CD4-positive, alpha-beta T cell treated with Interferon alpha-2 for 1 hour (primary cell): ENCODE measurements around the gene CCR7.
A peak's percentile ranks its signal among the peaks of the same experiment; 100 is the strongest.
"Not testable (repeated sequence)": the region's sequence is repeated elsewhere in the genome, so short reads cannot be mapped to it uniquely, and the experiment has no call there.

Source experiments
- DNase-seq, 2 donors: peaks; one replicate each; pipeline ENCODE4 v3.0.0-alpha.2; 2020 to 2022

Gene CCR7

DNA sequence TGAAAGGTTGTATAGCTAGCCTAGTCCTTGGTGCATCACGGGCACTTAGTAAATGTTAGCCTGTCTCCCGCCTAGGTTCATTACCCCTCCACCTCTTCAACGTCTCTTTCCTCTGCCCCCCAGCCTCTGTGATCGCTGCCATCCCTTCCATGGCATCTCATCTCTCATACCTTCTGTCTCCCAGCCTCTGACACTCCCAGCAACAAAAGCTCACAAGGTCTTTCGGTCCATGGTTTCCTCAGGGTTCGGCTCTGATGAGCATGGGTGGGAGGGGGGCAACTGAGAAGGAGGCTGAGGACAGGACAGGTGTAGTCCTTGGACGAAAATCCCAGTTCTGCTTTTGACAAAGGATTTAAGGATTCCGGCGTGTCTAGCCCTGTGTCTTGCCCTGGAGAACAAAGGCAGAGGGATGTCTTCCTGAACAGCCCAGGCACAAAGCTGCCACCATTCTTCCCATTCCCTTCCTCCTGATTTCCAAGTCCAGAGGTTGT is 16.7 kb downstream of the CCR7 start:
- no peak for DNase-seq

DNA sequence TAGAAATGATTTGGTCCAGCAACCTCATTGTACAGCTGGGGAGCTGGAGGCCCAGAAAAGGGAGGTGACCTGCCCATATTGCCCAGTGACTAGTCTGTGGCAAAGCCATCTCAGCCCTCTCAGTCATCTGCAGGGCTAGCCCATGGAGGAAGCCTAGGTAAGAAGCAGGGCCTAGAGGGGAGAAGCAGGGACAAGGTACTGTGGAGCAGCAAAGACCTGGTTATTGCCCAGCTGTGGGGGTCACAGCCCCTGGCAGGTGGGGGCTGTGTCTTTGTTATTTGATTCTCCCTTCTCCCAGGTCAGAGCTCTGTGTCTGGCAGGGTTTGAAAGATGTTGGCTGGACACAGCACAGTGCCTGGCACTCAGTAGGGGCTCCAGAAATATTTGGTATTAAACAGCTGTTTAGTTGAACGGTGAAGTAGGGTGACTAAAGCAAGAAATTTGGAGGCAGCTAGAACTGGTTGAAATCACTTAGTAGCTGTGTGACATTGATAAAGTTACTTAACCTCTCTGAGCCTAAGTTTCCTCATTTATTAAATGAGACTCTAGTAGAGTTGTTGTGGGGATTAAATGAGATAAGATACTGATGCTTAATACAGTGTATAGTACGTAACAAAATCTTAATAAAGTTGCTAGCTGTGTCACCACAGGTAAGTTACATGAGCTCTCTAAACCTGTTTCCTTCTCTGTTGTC is 17.3 kb downstream of the CCR7 start:
- DNase-seq: no peak

DNA sequence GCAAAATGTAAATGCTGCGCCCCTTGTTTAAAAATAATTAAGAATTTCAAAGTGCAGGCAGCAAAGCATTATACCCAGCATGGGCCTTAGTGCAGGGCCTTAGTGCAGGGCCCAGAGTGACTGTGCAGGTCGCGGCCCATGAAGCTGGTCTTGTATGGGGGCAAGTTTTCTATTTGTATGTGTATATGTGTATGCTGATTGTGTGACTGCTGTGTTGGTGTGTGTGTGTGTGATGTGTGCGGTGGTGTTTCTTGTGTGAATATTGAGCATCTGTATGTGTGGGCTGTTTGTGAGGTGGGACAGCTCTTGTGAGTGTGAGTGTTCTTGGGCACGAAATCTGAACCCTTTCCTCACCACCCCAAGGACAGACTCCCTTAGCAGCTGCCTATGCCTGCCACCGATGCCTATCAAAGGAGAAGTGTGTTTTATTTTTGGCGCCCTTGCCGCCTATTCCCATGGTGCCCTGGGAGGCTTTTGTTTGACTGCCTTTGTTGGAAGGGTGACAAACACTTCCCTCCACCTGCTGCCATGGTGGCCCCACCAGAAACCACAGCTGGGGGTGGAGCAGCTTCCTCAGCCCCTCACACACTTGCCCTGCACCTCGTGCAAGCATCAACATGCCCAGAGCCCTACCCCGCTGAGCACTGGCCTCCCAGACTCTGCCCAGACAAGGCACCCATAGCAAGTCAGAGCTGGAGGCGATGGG is 18.0 kb downstream of the CCR7 start:
- peak; percentile 64 to 73 for DNase-seq

DNA sequence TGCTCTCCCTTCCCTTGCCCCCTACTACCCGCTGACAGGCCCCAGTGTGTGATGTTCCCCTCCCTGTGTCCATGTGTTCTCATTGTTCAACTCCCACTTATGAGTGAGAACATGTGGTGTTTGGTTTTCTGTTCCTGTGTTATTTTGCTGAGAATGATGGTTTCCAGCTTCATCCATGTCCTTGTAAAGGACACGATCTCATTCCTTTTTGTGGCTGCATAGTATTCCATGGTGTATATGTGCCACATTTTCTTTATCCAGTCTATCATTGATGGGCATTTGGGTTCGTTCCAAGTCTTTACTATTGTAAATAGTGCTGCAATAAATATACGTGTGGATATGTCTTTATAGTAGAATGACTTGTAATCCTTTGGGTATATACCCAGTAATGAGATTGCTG is 18.8 kb downstream of the CCR7 start:
- DNase-seq: not testable (repeated sequence)

DNA sequence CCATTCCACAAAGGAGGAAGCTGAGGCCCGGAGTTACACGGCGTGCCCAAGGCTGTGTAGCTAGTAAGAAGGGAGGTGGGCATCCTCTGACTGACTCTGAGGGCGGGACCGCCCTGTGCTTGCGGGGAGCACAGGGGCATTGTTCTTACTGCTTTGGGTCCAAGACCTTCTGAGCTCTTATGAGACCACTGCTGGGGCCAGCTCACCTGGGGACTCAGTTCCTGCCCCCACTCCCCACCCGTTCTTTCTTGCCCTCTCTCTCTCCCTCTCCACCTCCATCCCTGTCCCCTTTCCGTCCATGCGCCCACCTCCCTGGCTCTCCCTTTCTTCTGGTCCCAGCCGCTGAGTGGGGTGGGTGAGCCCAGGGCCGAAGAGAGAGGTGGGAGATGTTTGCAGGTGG is 19.6 kb downstream of the CCR7 start:
- DNase-seq: no peak

DNA sequence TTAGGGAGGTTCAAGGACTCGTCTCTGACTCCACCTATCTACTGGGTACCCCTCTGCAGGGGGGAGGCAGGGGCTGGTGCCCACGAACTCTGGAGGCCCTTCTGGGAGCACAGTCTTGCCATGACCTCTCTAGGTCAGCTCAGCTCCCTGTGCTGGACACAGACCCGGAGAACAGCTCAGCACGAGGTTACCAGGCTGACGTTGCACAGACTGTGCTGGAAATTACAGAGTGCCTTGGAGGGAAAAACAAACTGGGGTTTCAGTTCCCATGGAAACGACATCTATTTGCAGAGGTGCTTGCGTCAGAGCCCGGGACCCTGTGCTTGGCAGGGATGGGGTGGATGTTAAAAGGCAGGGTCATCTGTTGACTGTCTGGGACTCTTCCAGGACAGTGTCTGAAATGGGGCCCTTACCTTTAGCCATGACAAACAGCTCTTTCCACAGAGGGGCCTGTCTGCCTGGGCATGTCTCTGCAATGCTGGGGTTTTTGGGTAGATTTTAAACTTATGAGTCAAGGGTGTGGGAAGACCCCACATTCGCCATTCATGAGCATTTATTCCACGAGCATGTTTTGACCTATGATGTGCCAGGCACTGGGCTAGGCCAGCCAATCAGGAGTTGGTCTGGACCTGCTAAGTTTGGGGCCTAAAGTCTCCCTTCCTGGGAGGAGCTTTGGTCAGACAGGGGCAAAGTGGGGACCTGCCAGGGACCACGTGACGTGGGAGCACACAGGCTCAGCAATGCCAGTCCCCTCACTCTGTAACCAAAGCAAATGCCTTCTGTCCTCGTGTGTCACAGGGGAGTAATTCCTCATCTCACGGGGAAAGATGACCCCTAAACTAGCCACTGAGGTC is 22.5 kb downstream of the CCR7 start:
- peak; percentile 49 to 60 for DNase-seq

DNA sequence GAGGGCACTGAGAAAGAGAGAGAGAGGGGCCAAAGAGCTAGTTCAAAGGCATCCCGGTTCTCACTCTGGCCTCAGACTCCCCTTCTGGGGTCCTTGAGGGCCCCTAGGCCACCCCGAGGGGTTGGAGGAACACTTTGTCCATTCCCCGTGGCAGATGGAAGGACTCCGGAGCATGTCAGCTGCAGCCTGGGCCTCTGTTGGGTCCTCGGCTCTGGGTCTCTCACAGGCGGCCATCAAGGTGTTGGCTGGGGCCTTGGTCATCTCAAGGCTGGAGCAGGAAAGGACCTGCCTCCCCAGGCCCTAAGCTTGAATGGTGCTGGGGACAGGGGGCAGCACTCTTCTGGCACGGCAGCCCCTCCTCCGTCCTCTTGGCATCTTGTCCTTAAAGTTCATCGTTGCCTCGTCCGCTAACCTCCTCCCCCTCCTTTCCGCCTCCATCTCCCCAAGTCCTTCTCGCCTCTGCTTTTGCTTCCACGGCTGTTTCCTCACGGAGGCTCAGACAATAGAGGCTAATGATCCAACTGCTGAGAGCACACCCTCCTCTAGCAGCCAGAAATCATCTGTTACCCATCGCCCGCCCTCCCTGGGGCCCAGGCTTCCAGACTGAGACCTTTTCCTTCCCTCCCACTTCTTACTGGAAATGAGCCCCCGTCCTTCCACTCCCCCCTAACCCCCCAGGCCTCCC is 23.3 kb downstream of the CCR7 start:
- no peak for DNase-seq

DNA sequence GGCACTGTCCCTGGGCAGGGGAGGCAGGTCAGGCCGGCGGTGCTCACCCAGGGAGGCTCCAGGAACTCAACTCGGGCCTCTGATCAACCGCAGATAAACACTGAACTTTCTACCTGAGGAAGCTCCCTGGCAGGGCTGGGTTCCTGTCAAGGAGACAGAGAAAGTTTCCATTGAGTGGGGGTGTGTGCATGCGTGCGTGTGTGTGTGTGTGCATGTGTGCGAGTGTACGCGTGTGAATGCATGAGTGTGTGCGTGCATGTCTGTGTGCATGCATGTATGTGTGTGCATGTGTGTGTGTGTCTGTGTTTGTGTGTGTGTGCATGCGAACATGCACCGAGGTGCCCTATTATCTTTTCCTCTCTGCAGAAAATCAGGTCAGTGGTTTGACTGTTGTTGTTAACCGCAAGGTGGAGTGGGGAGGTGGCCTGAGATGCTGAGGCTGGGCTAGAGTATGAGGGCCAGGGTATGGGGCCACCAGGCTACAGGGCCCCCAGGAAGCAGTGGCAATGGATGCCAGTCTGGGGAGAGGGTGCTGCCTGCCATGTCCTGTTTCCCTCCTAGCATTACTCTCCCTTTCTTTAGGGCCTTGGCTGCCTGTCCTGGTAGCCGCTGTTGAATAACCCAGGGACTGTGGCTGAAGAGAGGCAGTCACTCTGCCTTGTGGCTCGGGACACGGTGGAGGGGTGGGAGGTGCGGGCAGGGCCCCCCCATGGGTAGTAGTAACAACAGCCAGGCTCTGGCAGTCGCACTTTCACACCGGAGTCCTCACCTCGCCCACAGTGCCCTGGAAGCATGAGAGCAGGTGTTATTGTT is 24.0 kb downstream of the CCR7 start:
- DNase-seq: peak; percentile 60 to 82

DNA sequence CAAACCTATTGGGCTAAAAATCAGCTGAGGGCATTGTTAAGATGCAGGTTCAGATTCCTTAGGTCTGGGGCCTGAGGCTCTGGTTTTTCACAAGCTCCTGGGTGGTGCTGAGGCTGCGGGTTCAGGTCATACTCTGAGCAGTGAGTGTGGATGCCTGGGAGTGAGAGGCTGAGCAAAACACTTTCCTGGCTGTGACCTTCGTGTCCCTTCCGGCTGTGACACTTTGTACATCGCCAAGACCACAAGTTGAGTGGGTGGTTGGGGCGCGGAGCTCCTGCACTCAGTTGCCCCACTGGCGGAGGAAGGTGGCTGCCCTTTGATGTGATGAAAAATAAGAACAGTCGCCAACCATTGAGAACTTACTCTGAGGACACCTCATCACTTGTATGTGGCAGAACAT is 24.8 kb downstream of the CCR7 start:
- DNase-seq: peak in 1 of 2 donors; percentile 63

DNA sequence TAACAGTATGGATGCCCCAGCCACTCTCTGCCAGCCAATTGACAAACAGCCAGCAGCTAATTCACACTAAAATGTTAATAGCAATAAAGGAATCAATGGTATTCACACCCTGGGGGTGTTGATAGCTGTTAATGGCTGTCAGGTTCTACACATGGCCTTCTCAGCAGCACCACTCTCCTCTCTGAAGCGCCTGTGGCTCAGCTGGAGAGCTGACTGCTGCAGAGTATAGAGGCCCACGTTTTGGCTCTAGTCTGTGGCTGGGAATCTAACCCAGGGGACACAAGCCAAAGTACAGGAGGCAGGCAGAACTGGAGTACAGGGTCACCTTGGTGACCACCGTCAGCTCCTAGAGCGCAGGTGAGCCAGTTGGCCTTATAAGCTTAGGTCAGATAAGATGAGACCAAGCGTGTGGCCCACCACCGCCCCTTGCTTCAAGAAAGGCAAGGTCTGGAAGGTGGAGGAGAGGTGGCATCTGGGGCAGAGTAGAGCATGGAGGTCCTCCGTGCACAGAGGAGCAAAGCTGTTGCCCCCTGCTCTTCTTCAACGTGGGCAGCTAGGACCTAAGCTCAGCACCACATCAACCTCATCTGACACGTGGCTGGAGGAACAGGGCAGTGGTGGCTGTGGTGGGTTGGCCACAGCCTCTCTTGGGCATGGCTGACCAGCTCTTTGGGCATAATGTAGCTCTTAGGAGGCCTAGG is 25.4 kb downstream of the CCR7 start:
- DNase-seq: no peak

DNA sequence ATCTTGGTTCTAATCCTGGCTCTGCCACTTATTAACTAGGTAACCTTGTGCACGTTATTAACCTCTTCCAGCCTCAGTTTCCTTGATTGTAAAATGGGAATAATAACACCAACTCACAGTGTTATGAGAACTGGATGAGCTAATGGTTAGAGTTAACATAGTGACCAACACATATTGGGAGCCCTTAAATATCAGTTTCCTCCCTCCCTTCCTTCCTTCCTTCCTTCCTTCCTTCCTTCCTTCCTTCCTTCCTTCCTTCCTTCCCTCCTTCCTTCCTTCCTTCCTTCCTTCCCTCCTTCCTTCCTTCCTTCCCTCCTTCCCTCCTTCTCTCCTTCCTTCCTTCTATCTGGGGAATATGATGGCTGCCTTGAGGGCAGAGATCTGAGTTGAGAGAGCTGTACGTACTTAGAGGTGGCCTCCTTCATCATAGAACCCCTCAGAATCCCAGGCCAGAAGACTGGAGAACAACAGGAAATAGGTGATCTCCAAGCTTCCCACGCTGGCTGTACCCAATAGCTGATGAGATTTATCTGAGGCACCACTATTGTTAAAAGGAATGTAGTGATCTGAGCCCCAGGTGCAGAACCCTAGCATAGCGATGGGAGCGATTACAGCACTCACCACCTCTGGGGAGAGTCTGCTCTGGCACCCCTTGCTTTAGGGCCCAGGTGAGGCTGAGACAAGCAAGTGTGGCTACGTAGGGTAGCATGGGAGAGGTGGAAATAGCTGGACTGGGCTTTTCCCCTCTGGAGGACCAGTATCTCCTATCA is 26.2 kb downstream of the CCR7 start:
- DNase-seq: no peak

DNA sequence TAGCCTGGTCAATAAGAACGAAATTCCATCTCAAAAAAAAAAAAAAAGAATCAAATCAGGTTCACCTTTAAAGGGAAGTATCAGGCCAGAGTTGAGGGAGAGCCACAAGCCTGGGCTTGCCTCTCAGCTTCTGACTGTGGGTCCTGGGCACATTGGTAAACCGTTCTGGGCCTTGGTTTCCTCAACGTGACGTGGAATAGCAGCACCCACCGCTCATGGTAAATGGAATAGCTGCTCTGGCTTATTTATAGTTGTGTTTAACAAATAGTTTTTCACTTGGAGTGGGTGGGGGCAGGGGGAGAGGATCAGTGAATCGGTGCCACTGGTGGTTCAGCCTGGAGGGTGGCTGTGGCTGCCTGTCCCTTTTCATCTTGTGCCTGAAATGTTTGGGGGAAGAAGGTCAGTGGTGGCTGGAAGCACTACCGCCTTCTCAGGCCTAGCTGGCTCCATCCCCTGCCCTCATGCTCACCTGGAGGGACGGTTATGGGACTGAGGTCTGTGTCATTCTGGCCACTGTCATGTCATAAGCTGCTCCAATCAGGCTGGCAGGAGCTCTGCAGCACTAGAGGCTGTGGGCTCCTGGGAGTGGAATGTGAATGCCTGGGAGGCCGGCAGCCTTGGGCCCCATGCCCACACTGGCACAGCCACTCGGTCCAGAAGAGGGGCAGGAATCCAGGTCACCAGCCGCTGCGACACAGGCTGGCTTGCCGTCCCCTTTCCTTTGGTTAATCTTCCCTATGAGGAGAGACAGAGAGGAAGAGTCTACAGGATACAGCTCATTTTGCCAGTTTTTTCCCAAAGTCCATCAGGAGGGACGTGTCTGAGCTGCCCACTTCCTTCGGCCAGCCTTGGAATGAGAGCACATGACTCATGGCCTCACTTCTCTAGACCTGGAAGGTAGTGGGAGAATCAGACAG is 27.0 kb downstream of the CCR7 start:
- no peak for DNase-seq

DNA sequence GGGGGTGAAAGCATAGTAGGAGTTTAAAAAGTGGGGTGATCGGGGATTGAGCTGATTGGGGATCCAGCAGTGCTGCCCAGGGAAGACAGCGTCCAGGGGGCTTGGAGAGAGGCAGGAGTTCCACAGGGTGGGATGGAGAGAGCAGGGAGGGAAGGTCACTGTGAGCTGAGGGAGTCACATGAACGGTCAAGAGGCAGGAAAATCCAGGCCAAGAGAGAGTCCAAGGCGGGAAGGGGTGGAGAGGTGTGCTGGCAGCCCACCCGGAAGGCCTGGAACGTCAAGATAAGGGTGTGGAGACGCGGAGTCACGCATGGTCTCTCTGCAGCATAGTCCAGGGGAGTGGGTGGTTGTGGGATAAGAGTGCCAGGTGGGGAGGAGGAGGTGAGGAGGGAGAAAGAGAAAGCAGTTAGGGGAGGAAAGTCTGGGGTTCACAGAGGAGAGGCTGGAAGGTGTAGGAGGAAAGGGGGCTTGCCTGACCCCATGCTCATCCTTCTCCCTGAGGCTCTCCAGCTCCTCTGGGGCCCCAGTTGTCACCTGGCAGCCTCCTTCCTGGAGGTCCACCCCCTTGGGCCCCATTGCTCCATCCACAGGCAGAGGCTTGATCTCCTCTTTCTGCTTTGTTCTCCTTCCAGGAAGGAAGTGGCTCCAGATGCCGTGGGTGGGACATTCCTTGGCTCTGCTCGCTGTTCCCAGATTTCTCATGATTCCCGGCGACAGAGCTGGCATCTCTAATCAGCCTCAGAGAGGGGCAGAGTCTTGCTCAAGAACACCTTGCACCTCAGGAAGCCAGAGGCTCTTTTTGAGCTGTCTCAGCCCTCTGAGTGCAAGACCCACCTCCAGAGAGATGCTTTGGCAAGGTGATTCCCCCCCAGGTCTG is 28.7 kb downstream of the CCR7 start:
- DNase-seq: no peak

DNA sequence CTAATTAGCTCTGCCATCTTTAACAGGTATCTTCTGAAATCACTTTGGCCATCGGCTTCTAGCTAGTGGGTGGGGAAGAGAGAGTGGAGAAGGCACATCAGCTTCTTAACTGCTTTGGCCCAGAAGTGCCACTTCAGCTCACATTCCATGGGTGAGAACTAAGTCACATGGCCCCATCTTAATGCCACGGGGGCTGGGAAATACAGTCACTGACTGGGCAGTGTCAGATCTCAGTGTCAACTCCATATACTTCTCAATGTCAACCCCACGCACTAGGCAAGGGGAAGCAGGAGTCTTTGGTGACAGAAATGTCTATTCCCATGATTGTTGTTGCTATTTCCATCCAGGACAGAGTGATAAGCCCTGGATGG is 29.4 kb downstream of the CCR7 start:
- no peak for DNase-seq

DNA sequence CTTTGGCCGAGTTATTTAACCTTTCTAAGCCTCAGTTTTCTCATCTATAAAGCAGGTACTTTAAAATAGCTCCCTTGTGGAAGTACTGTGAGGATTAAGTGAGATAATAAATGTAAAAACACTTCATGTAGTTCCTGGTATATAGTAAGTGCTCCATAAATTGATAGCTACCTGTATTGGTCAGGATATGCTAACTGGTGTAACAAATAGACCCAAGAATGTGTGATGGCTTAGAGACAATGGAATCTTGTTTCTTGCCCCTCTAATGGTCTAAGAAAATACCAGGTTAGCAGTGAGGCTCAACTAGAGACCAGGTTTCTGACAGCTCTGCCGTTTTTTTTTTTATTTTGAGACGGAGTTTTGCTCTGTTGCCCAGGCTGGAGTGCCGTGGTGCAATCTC is 29.8 kb downstream of the CCR7 start:
- DNase-seq: no peak

DNA sequence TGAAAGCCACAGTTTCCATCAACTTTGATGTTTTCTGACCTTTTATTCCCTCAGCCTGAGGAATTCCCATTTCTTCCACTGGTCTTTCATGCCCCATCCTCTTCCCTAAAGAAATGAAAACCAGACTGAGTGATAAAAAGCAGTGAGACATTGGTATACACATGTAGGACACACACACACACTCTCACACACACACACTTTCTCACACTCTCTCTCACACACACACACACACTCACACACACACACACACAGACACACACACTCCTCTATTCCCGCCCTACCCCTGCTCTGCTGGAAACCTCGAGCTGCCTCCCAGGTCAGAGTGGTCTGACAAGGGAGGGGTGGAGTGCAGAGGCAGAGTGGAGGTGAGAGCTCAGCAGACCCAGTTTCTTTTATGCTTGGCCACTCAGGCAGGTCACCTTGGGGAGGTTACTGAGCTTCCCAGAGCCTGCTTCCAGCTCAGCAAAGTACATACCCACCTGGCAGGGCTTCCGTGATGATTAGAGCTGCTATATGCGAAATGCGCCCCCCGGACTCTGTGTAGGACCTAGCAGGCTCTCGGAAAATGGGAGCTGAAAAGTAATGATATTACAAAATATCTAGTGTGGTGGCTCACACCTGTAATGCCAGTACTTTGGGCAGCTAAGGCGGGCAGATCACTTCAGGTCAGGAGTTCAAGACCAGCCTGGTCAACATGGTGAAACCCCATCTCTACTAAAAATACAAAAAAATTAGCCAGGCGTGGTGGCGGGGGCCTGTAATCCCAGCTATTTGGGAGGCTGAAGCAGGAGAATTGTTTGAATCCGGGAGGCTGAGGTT is 30.7 kb downstream of the CCR7 start:
- DNase-seq: no peak

DNA sequence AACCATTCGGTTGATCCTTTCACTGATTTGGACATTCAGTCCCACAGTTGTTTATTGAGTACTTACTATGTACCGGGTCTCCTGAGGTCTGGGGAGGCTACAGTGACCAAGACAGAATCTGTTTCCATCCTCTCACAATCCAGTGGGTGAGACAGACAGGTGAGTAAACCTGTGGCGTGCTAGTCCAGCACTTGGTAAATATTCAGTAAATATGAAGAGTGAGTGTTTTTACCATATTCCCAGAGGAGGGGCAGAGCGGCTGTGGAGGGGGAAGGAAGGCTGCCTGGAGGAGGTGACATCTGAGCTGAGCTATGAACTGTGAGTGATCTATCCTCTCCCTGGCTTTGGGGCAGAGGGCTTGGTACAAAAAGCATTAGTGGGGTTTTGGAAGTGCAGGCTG is 31.4 kb downstream of the CCR7 start:
- no peak for DNase-seq
